HT1080 (cell line): ENCODE results near the gene MYO18B. TPM values are rescaled to one million over a fixed set of nuclear protein-coding genes. Genes with fewer than 3 reads are reported as not detected.

Experiments used
- DNase-seq: peaks from one replicate; pipeline ENCODE4 v3.0.0-alpha.2; 2015; ENCODE audit warnings: low read depth
- total RNA-seq: library from RNA; depleted of rRNA; stranded (reverse); fragments of >200 nt; shearing (Covaris generic); gene quantifications from 2 replicates; pipeline ENCODE4 v1.2.3, GENCODE V29; 2014

The MYO18B gene
- total RNA-seq, 1 experiment from 2014 or later, result 1.9 TPM

DNA sequence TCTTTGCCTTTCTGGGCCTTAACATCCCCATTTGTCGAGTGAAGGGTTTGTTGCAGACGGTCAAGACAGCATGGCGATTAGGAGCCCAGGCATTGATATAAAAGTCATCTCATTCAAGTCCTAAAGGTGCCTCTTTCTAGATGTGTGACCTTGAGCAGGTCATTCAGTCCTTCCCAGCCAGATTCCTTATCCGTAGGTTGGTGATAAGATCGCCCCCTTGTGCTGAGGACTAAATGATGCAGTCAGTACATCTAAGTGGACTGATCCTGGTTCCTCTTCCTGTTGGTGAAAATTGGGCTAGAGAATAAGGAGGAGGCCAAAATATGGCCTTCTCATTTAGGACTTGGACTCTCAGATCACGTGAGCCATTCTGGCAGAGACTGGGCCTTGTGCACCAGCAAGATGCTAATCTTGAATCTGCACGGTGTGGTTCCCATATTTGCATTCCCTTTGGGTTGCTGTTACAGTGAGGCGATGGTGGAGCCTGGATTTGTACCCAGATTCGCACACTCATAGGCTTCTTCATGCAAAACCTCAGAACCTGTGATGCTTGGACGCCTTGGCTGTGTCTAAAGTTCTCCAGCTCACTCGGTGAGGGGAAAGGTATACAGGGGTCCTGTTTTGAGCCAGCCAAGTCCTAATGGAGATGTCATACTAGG lies 156.8 kb downstream of the MYO18B start:
- DNase-seq, result peak; percentile 2

GRCh38 chr22:25899566-25899965 lies 157.6 kb downstream of the MYO18B start:
- no peak for DNase-seq

GRCh38 chr22:25900390-25900789 lies 158.4 kb downstream of the MYO18B start:
- DNase-seq, result no peak

DNA sequence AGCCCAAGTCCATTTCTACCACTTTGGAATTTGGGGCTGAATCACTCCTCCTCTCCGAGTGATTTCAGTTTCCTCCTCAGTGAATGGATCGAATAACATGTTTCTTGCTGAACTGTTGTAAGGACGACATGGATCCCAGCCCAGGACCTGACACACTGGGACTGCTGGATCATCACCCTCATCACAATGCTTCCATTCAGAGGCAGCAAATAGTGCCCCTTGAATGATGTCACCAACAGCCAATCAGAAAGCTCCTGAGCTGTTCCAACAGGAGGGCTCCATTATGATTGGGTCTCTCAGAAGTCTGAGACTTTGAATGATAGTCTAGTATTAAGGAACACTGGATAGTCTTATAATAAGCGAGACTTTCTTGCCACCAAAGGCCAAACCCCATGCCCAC lies 158.9 kb downstream of the MYO18B start:
- peak; percentile 59 for DNase-seq

- no peak for DNase-seq
These were observed 160.4 kb downstream of the MYO18B start for GRCh38 chr22:25902402-25902801.

DNA sequence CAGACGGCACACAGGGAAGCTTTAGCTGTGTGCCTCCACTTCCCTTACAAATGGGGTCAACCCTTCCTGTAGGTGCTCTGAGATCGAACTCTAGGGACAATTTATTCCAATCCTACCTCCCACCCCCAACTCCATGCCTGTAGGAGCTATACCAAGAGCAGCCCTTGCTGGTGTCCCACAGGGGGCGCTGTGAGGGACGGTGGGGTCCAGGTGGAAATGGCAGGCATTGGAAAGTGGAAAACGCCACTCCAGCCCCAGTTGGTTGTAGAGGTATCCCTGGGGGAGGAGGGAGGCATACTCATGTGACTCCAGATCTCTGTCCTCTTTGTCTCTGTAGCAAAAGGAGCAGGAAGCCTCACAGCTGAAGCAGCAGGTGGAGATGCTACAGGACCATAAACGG lies 161.3 kb downstream of the MYO18B start:
- DNase-seq, result no peak

- DNase-seq, result no peak
These were observed 166.2 kb downstream of the MYO18B start for GRCh38 chr22:25908212-25908611.

DNA sequence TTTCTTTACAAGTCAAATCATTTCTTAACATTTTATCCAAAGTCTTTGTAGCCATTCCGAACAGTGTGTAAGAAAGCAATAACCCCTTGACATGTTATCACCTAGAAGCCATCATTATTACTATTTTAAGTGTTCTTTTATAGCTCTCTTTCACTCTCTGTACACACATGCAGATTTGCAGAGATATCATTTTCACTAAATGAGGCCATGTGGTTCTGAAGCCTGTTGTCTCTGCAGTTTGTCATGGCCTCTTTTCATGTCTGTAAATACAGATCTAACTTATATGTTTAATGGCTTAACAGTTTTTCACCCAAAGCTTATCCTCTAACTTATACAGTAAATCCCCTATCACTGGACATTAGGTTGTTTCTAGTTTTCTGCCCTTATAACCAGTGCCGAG lies 166.8 kb downstream of the MYO18B start:
- DNase-seq, result no peak

DNA sequence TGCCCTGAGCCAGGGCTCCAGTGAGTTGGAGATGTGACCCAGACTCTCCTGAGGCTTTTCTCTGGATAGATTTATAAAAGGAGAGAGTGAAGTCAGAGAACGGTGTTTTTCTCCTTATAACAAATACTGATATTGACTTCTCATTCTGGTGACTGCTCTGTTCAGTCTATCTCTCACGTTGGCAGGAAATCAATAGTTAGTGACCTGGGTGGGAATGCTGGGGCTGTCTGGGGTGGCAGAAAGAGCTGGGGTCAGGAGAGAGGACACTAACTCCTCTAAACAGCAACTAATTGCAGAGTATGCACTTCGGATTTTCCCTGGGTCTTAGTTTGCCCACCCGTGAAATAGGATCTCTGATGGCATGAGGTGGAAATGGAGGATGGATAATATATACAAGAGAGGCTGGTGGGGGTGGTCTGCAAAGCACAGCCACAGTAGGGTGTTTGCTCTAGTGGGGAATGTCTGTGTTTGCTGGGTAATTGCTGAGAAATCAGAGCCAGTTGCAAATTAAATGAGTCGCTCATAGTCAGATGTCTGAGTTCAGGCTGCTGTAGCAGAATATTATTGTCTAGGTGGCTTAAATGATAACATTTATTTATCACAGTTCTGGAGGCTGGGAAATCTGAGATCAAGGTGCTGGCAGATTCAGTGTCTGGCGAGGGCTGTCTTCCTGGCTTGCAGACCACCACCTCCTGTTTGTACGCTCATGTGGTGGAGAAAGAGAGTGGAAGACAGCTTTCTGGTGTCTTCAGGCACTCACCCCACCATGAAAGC lies 167.8 kb downstream of the MYO18B start:
- no peak for DNase-seq

DNA sequence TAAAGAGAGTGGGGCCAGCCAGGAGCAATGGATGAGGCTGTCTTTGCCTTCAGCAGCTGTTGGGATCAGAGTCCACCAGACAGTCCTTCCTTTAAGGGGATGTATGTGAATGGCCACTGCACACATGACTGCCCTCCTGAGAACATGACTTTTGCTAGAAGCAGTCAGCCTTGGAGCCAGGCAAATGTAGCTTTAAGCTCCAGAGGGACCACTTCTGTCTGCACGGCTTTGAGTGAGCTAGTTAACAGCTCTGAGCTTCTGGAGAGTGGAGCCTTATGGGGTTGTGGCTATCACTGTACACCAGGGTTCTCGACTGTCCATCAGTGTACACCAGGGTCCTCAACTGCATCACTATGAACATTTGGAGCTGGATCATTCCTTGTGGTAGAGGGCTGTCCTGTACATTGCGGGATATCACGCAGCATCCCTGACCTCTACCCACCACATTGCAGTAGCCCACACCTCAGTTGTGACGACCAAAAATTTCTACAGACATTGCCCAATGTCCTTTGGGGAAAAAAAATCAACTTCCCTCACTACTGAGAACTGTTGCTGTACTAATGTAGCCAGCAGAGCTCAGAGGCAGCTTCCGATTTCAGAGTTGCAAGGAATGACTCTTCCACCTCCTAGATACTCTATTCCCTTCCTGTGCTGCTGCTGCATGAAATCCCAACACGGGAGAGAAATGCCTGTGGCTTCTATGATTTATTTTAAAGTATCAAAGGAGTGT lies 169.4 kb downstream of the MYO18B start:
- DNase-seq, result no peak

DNA sequence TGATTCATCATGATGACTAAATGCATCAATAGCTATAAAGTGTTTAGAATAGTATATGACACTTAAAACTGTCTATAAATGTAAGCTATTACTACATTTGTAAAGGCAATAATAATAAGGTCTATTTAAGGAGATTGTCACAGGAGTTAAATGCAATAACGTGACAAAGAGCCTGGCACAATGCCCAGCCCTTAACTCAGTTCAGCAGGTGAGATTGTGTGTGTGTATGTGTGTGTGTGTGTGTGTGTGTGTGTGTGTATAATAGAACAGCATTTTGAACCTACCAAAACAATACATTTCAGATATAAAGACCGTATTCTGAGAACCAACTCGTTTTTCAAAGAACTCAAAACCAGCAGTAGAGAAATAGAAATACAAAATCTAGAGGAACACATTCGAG lies 177.5 kb downstream of the MYO18B start:
- no peak for DNase-seq

DNA sequence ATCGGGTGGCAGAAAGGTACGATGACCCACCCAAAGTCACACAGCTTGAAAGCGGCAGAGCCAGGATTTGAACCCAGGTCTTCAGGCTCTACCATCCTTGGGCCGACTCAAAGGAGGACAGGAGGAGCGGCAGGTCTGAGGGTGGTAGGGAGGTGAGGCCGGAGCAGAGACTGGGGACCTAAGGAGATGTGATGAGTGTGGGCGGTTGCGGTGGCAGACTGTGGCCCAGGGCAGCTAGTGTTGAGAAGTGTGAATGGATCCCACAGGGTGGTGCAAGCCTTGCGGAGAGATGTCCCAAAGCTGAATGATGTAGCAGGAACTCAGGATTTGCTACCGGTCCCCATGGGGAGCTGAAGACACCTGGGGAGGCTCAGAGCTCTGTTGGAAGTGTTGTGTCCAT lies 180.2 kb downstream of the MYO18B start:
- DNase-seq, result no peak

DNA sequence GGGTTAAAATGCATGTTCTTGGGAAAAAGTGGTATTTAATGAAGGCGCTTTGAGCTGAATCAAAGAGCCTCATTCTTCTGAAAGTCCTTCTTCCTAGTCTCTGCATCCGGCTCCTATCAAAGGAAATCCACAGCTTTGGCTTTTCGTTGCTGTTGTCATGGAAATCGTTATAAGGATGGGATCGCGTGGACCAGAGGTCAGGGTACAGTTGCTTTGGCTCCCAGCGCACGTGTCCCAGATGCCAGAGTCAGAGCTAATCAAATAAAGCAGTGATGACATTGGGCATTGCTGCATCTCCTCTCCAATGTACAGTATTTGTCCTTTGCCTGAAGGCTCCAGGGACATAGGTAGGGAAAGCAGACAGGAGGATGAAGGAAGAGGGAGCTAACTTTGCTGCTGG lies 181.9 kb downstream of the MYO18B start:
- DNase-seq, result no peak

DNA sequence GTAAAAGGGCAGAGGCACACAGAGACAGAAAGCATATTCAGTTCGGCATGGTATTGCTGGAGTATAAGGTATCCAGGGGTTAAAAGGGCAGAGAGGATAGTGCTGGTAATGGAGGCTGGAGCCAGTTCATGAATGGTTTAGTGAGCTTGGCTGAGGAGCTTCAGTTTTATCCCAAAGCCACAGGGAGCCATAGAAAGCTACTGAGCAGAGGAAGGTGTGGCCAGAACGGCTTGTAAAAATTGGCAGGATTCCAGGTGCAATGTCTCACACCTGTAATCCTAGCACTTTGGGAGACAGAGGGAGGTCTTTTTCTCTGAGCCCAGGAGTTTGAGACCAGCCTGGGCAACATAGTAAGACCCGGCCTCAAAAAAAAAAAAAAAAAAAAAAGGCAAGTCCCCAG lies 186.1 kb downstream of the MYO18B start:
- no peak for DNase-seq

DNA sequence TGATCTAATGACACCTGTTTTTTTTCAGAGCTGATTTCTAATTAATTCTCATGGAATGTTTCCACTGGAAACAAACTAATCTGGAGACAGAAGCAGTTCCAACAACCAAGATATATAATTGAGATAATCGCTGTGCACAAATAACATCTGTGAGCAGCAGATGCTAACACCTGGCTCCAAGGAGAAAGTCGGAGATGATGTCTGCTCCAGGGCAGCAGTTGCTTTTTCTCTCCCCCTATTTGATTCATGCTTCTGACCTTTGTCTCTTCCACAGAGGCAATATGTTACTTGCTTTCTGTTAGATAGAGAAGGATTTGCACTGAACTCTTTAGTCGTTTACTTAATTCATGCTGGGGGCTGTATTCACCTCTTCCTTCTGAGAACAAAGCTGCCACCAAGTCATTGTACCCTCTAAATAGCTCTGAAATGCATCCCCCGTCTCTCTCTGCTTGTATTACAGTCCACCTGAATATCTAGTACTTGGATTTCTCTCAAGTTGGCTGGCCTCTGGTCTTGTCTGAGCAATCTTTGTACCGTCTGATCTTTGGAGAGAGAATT lies 187.4 kb downstream of the MYO18B start:
- DNase-seq, result no peak

DNA sequence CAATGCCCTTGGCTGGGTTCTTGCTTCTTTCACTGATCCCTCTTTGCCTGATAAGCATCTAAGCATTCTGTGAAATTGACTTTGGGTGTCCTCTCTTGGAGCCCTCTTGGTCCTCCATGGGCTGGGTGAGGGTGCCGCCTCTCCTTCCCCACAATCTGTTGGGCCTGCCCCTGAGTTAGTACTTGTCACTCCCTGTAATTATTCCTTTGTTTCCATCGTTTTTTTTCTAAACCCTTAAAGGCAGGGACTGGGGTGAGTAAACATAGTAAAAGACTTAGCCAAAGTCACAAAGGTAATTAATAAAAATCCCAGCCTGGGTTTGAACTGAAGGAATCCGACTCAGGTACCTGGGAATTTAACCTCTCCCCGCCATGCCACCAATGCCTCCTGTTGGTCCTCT lies 188.1 kb downstream of the MYO18B start:
- DNase-seq, result no peak

GRCh38 chr22:25930788-25931310 lies 188.9 kb downstream of the MYO18B start:
- DNase-seq, result no peak

DNA sequence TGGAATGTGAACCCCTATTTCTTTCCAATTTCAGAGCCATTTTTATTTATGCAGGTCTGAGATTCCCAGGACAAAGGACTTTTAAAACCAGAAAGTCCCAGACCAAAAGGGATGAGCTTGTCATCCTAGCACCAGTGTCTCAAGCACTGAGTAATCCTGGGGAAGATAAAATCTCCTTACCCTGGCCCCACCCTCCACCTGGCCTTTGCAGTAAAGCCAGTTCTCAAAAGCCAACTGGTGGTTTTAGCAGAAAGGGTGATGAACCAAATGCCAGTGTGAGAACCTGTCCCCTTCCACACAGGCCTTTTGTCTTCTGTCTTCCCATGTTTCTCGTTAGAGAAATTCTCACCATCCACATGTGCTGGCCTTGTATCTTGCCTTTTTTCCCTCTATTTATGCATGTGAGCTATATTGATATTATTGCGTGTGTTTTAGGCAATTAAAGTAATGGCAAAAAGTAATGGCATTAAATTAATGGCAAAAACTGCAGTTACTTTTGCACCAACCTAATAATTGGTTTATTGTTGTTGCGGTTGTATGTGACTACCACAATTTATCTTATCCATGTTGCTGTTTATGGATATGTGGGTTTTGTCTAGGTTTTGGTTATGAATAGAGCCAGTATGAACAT lies 191.3 kb downstream of the MYO18B start:
- no peak for DNase-seq

- no peak for DNase-seq
These were observed 193.5 kb downstream of the MYO18B start for GRCh38 chr22:25935266-25936058.

DNA sequence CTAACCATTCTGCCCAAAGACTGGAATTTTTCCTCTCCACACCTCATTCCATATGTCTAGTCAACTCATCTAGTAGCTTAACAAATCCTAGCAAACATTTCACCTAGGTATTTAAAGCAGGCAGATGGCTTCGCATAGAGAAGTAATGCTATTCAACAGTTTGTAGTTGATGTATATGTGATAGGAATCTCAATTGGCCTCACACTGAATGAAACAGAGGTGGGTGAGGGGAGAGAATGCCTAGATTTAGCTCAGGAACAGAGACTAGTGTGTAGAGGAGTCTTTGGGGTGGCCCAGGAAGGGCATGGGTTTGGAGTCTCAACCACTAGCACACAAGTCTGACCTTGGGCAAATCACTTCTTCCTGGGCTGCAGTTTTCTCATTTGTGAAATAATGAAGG lies 196.2 kb downstream of the MYO18B start:
- no peak for DNase-seq

GRCh38 chr22:25939384-25939783 lies 197.4 kb downstream of the MYO18B start:
- no peak for DNase-seq
